ENCODE results near the gene SLC2A2.
"Not testable (repeated sequence)": the region's sequence is repeated elsewhere in the genome, so short reads cannot be mapped to it uniquely, and the experiment has no call there.

The SLC2A2 gene

GRCh38 chr3:170982733-170983132 is 43.8 kb downstream of the SLC2A2 start:
- DNase-seq: no peak

GRCh38 chr3:170980399-170980798 is 46.1 kb downstream of the SLC2A2 start:
- no peak for DNase-seq

- no peak for DNase-seq
Measured at GRCh38 chr3:170977949-170978745, 48.4 kb downstream of the SLC2A2 start.

GRCh38 chr3:170976190-170976519 is 50.4 kb downstream of the SLC2A2 start:
- no peak for DNase-seq

- no peak for DNase-seq
Measured at GRCh38 chr3:170975283-170976189, 51.0 kb downstream of the SLC2A2 start.

GRCh38 chr3:170974872-170975271 is 51.6 kb downstream of the SLC2A2 start:
- DNase-seq: no peak

- DNase-seq: not testable (repeated sequence)
Measured at GRCh38 chr3:170972917-170973316, 53.6 kb downstream of the SLC2A2 start.

GRCh38 chr3:170967126-170967525 is 59.4 kb downstream of the SLC2A2 start:
- no peak for DNase-seq

- DNase-seq: no peak
Measured at GRCh38 chr3:170966495-170966894, 60.0 kb downstream of the SLC2A2 start.

- DNase-seq: no peak
Measured at GRCh38 chr3:170962411-170962810, 64.1 kb downstream of the SLC2A2 start.

GRCh38 chr3:170961616-170962400 is 64.7 kb downstream of the SLC2A2 start:
- peak; percentile 2 to 88 for DNase-seq

- DNase-seq: no peak
Measured at GRCh38 chr3:170959457-170959856, 67.1 kb downstream of the SLC2A2 start.

GRCh38 chr3:170956647-170957046 is 69.9 kb downstream of the SLC2A2 start:
- no peak for DNase-seq

GRCh38 chr3:170953736-170954135 is 72.8 kb downstream of the SLC2A2 start:
- DNase-seq: peak; percentile 64

GRCh38 chr3:170953229-170953628 is 73.3 kb downstream of the SLC2A2 start:
- DNase-seq: peak in 1 of 2 donors; percentile 3

GRCh38 chr3:170949211-170949610 is 77.3 kb downstream of the SLC2A2 start:
- DNase-seq: no peak

- no peak for DNase-seq
Measured at GRCh38 chr3:170947018-170947769, 79.3 kb downstream of the SLC2A2 start.
